ENCODE data around the gene THSD7A.

GRCh38 chr7:11517853-11518252 lies 314.1 kb downstream of the THSD7A start:
- TF ChIP-seq CTCF (IDR thresholded peaks at IDR 0.05; ENCODE audit: low read length) (no peak), EZH2 (optimal IDR thresholded peaks at IDR 0.05; ENCODE audit: low read depth, low read length) (no peak)
